HG02678 (cell line): ENCODE data around the gene ZMYND11.
"Not testable (repeated sequence)": the region's sequence is repeated elsewhere in the genome, so short reads cannot be mapped to it uniquely, and the experiment has no call there.

ENCODE experiments used
- ATAC-seq: cut with Tn5 transposase; IDR thresholded peaks from one replicate; pipeline ENCODE4 v1.9.1; 2021; ENCODE audit warnings: mild to moderate bottlenecking, moderate library complexity; ENCODE audit not compliant: unreplicated experiment

ZMYND11 gene

DNA sequence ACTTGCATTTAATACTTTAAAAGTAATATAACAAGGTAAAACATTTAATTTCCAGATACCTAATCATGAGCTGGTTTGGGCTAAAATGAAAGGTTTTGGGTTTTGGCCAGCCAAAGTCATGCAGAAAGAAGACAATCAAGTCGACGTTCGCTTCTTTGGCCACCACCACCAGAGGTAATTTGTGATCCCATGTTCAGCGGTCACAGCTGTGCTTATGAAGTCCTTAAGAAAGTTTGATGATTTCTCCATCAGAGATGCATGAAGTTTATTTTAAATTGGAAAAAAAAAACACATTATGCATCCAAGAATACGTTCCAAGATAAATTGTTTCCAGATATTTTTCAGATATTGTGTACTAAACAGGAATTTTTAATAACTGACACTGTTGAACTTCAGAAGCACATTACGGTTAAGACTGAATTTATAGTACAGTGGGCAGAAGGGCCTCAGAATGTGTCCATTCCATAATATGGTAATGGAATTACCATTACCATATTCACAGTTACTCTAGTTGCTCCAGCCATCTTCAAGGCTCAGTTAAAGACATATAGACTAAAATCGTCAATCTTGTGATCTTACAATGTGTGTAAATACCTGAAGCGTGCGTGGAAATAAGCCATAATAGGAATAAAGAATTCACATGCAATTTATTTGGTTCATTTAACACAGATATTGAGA, 106.8 kb downstream of the ZMYND11 start:
- no peak for ATAC-seq

DNA sequence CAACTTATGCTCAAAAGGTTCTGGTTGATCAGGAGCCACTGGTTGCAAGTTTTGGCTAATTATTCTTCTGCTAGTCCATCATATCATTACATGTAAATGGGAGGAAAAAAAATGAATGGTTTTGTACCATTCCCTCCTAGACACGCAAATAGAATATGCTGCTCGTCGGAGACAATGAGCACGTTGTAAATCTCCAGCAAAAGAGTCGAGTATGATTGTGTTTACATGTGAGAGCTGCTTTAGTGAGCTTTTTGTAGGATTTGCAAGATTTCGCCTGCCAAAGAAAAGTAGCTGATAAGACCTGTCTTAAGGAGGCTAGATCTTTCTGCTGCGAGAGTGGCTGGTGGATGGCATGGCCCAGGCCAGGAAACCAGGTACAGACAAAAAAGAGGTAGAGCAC, 109.0 kb downstream of the ZMYND11 start:
- no peak for ATAC-seq

DNA sequence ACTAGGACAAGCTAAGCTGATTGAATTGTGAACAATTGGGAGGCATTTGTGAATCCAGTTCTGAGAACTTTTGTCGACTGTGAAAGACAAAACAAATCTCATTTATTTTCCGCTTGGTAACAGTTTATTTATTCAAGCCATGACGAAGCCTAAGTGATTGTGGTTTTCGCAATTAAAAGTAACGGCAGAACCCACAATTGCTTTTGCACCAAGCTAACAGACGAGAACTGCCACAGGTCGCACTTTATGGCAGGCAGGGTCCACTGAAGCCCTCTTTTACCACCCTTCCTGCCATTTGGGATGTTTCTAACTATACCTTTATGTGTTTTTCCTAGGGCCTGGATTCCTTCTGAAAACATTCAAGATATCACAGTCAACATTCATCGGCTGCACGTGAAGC, 111.2 kb downstream of the ZMYND11 start:
- ATAC-seq: no peak

DNA sequence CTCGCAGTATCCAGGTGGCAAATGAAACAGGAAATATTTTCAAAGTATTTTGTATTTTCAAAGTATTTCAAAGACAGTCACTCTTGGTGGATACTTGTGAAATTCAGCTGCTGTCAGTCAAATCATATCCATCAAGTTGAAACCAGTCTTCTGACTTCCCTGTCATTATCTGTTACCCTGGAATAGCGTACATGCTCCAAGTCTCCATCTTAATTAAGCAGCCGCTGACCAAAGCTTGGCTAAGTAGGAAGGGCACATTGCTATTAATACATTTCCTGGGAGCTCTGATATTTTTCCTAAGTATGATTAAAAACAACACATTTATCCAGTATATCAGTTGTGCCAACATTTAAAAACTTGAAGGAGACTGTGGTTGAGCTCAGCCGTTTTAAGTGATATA, 112.2 kb downstream of the ZMYND11 start:
- ATAC-seq: no peak

DNA sequence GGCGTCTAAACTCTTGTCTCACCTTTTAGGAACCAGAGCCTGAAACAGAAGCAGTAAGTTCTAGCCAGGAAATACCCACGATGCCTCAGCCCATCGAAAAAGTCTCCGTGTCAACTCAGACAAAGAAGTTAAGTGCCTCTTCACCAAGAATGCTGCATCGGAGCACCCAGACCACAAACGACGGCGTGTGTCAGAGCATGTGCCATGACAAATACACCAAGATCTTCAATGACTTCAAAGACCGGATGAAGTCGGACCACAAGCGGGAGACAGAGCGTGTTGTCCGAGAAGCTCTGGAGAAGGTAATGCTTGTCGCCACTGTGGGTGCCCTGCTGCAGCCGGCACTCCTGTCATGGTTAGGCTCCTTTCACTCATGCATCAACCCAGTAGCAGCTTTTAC, 113.1 kb downstream of the ZMYND11 start:
- no peak for ATAC-seq

DNA sequence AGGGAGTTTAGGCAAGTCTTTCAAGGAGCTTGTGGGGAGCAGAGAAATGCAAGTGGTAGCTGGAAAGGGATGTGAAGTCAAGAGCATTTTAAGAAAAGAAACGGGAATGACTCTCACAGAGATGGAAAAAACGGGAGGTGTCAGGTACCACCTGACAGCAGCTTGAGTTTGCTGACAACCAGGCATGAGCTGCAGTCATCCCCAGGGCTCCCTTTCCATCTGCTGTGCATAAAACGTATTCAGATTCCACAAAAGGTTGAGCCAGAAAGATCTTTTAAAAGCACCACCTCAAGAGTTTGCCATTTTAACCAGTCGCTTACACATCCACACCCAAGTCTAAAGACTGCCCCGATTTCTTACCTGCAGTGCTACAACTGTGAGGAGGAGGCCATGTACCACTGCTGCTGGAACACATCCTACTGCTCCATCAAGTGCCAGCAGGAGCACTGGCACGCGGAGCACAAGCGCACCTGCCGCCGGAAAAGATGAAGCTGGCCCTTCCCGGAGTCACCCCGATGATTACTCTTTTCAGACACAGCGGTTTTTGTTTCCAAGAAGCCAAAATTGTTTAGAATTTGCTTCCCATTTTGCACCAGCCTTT, 116.8 kb downstream of the ZMYND11 start:
- no peak for ATAC-seq

DNA sequence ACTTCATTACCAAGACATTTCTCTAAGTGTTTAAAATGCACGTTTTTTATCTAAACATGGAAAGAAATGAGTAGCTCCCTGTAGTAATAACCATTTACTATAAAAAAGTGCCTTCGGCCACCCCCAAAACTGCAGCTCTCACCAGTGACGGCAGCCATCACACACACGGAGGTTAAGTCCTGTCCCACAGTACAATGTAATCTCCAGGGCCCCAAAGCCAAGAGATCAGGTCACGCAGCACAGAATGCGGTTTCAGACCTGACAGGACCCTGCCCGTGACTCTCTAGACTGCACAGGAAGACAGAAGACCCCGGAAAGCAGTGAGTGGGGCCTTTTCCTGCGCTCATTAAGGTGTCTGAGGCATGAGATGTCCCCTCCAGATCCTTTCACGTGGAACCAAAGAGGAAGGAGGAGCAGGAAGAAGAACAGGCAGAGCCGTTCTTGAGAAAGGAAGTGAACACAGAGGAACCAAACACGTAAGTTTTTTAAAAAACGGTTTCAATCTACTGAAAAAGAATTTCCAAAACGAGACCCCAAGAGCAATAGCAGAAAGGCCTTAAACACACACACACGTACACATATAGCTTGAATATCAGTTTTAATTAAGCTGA, 125.7 kb downstream of the ZMYND11 start:
- no peak for ATAC-seq

DNA sequence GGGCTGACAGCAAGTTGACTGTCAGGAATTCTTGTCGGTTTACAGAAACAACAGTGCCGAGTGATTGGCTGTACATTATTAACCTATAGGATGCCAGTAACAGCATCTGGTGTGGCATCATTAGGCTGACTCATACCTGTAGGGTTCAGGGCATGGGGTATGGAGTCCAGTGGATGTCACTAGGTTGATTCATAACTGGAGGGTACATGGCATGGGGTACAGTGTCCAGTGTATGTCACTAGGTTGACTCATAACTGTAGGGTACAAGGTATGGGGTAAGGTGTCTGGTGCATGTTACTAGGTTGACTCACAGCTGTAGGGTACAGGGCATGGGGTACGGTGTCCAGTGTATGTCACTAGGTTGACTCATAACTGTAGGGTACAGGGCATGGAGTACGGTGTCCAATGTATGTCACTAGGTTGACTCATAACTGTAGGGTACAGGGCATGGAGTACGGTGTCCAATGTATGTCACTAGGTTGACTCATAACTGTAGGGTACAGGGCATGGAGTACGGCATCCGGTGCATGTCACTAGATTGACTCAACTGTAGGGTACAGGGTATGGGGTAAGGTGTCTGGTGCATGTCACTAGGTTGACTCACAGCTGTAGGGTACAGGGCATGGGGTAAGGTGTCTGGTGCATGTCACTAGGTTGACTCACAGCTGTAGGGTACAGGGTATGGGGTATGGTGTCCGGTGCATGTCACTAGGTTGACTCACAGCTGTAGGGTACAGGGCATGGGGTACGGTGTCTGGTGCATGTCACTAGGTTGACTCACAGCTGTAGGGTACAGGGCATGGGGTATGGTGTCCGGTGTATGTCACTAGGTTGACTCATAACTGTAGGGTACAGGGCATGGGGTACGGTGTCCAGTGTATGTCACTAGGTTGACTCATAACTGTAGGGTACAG, 129.2 kb downstream of the ZMYND11 start:
- ATAC-seq: not testable (repeated sequence)

DNA sequence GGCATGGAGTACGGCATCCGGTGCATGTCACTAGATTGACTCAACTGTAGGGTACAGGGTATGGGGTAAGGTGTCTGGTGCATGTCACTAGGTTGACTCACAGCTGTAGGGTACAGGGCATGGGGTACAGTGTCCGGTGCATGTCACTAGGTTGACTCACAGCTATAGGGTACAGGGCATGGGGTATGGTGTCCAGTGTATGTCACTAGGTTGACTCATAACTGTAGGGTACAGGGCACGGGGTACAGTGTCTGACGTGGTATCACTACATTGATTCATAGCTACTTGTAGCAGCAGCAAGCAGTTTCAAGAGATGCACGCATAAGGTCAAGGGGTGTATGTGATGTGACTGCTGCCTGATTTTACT, 129.8 kb downstream of the ZMYND11 start:
- not testable (repeated sequence) for ATAC-seq

DNA sequence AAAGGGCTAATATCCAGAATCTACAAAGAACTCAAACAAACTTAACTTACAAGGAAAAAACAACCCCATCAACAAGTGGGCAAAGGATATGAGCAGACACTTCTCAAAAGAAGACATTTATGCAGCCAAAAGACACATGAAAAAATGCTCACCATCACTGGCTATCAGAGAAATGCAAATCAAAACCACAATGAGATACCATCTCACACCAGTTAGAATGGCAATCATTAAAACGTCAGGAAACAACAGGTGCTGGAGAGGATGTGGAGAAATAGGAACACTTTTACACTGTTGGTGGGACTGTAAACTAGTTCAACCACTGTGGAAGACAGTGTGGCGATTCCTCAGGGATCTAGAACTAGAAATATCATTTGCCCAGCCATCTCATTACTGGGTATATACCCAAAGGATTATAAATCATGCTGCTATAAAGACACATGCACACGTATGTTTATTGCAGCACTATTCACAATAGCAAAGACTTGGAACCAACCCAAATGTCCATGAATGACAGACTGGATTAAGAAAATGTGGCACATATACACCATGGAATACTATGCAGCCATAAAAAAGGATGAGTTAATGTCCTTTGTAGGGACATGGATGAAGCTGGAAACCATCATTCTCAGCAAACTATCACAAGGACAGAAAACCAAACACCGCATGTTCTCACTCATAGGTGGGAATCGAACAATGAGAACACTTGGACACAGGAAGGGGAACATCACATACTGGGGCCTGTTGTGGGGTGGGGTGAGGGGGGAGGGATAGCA, 130.7 kb downstream of the ZMYND11 start:
- ATAC-seq: not testable (repeated sequence)

DNA sequence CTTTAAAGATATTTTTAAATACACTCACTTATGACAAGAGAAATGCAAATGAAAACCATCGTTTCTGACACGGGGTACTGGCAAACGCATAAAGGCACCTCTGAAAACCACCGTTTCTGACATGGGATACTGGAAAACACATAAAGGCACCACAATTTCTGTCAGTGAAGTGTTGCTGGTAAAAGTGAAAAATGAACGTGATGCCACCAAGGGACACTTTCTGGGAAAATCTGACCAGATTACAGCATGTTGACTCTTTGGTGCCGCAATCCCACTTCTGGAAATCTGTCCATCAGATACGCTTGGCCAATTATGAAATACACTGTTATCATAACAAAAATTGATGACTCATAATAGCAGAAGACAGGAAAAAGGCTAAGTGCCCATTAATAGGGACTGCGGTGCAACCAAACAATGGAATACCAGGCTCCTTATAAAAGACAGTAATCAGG, 131.7 kb downstream of the ZMYND11 start:
- ATAC-seq: no peak

DNA sequence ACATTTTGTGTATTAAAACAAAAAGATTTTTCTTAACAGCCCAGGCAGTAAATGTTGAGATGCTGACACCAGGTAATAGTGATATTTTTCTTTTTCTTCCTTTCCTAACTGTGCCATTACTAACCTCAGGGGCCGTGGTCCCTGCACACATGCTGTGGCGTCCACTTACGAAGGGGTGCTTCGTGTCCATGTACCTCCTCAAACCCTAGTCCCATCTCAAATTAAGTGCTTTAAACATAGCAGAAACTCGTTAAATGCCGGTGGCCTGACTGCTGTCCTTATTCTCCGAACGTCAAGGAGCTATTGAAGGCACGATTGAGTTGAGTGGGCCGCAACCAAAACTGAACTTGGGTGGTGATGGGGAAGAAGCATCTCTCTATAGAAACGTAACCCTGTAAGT, 132.4 kb downstream of the ZMYND11 start:
- no peak for ATAC-seq

DNA sequence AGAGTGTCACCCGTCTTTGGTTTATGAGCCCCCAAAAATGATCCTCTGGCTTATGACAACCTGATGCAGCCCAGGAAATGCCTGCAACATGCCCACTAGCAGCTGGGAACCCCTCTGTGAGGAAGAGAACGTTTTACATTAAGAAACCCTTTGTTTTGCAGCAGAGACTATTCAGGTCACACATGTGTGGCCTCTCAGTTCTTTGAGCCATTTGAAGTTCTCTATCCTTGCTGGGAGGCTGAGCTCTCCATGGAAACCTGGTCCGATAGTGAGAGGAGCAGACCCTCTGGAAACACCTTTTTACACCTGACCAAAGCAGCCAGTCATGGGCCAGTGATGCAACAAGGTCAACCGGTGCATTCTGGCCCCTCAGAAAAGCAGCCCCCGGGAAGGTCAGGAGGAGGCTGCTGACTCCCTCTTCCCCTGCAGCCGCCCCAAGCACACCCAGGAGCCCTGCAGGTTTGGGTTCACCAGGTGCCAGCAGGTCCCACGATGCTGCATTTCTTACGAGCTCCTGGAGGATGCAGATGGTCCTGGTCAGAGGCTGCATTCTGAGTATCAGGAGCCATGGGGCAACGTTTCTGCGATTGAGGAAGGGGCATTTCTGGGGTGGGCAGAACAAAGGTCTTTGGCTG, 134.3 kb downstream of the ZMYND11 start:
- ATAC-seq: no peak

DNA sequence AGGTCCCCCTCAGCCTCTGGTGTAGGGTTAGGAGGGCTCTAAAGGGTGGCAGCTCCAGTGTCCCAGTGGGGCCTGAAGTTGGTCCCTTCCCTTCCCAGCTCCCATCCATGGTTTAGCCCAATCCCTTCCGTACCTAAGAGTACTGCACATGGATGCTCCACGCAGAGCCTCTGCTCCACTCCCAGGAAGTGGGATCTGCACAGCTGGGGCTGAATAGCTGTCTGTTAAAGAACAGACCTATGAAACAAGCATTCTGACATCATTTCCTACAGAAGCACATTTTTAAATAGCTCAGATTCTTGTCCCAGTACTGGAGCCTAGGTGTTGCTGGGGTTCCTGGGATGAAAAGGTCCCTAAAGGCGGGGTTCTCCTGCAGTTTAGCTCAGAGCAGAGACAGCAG, 135.9 kb downstream of the ZMYND11 start:
- no peak for ATAC-seq

DNA sequence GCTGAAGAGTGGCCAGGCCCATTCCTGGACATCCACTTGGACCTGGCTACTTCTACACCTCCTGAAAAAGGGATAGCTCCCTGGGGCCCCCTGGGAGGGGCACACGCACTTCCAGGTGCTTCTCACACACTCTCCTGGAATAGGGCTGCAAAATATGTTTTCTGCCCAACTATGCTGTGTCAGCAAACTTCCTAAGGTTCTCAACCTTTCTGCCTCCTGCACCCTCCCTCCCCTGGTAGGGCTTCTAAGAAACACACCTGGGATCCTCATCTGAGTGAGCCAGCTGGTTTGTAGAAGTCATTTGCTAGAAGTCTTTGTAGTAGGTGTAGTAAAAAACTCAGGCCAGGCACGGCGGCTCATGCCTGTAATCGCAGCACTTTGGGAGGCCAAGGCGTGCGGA, 136.5 kb downstream of the ZMYND11 start:
- ATAC-seq: no peak

DNA sequence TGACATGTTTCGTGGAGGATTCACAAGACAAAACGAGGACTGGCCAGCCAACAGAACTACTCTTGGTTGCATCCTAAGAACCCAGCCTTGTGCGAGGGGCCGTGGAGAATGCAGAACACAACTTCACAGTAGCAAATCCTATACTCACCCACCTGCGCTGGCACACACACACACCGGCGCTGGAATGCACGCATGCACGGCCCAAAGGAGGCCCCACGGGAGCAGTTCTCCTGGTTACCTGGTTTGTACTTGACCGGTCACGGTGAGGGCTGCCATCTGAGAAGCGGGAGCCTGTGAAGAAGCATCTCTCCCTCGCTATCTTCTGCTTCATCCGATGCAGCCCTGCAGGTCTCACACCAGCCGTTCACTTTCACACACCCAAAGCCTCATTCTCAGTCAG, 137.8 kb downstream of the ZMYND11 start:
- no peak for ATAC-seq

DNA sequence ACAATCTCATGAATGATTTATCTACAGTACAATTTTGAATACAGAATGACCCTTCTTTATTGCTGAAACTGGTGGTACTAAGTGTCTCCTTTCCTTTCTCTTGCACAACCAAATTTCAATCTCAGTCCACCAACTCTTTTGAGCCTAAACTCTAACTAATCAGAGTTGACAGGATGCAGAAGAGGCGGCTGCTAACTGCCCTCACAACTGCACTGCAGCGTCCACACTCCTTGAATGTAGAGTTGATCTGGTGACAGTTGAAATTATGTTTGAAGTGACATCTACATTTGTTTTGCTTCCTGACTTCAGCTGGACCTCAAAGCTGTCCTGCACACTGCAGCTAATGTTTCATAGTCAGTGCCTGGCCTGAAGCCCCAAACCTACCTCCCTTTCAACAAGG, 139.6 kb downstream of the ZMYND11 start:
- no peak for ATAC-seq

DNA sequence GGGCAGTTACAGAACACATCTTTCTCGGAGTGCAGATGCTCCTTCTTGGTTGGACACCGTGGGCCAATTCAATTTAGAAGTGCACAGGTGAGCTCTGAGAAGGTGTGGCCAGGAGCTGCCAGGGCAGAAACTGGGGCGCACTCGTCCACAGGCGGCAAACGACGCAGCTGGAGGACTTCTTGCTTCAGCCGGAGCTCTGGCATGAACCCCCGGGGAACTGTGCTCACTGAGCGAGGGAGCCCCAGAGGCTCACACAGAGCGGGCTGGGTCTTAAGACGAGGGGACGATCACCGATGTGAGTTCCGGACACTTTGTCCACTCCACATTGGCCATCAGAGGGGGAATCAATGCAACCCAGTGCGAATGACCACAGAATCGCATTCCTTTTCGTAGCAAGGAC, 140.4 kb downstream of the ZMYND11 start:
- no peak for ATAC-seq

DNA sequence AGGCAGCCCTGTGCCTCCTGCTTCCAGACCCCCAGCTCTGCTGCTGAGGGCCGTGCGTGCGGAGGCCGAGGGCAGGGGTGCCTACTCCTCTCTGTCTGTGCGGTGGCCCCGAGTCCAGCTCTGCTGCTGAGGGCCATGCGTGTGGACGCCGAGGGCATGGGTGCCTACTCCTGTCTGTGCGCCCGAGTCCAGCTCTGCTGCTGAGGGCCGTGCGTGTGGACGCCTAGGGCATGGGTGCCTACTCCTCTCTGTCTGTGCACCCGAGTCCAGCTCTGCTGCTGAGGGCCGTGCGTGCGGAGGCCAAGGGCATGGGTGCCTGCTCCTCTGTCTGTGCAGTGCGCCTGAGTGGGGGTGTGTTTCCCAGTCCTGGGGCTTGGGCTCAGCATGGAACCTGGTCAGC, 142.7 kb downstream of the ZMYND11 start:
- ATAC-seq: no peak

DNA sequence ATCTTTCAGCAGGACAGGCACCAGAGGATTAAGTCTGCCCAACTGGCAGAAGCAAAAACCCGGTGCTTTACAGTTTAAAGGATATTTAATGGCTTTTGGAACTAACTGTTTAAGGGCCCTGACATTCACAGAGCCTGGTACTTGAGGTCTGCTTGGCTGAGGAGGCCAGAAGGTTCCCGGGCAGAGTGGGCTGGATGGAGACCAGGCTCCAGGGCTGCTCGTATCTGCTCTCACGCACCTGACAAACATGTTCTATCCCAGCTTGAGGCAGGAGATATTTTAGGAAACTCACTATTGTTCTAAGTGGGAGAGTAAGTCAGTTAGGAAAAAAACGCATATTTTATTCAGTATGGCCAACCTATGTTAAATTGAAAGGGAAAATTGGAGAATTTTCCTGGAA, 143.5 kb downstream of the ZMYND11 start:
- ATAC-seq: no peak
